22Rv1 (cell line): ENCODE results near the gene NPY4R.
"Not testable (repeated sequence)": the region's sequence is repeated elsewhere in the genome, so short reads cannot be mapped to it uniquely, and the experiment has no call there.

ENCODE experiments used
- ZFX ChIP-seq: fragments of 450-650 bp; IDR thresholded peaks from 2 replicates; pipeline ENCODE4 v1.6.1; 2017; ENCODE audit warnings: antibody characterized with exemption, borderline replicate concordance
- TF ChIP-seq, protein P1 (sequence below): fragments of 450-650 bp; IDR thresholded peaks from 2 replicates; pipeline ENCODE4 v1.5.1; 2017; ENCODE audit warnings: mild to moderate bottlenecking

GRCh38 chr10:46473758-46474157, 8.0 kb upstream of the NPY4R start:
- TF ChIP-seq, protein P1, sequence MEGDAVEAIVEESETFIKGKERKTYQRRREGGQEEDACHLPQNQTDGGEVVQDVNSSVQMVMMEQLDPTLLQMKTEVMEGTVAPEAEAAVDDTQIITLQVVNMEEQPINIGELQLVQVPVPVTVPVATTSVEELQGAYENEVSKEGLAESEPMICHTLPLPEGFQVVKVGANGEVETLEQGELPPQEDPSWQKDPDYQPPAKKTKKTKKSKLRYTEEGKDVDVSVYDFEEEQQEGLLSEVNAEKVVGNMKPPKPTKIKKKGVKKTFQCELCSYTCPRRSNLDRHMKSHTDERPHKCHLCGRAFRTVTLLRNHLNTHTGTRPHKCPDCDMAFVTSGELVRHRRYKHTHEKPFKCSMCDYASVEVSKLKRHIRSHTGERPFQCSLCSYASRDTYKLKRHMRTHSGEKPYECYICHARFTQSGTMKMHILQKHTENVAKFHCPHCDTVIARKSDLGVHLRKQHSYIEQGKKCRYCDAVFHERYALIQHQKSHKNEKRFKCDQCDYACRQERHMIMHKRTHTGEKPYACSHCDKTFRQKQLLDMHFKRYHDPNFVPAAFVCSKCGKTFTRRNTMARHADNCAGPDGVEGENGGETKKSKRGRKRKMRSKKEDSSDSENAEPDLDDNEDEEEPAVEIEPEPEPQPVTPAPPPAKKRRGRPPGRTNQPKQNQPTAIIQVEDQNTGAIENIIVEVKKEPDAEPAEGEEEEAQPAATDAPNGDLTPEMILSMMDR, result not testable (repeated sequence)
- TF ChIP-seq ZFX, result not testable (repeated sequence)
